PC-9 (cell line): ENCODE measurements around the gene TCIRG1. TPM values are rescaled to one million over a fixed set of nuclear protein-coding genes. Genes with fewer than 3 reads are reported as not detected.
A peak's percentile ranks its signal among the peaks of the same experiment; 100 is the strongest.

Experiments used
- BruUV-seq: library from RNA; stranded (reverse); fragments of 400-500 nt; replicated peaks from 2 replicates; lab custom pipeline; 2021; lab: Mats Ljungman, UMichigan
- CTCF ChIA-PET: fragments of 300-600 bp; sonication (Branson Sonifier 250); formaldehyde crosslinking; loops from one replicate; lab custom pipeline; 2022; ENCODE audit warnings: antibody characterized with exemption; lab: Charles Lee
- POLR2A ChIA-PET: fragments of 300-600 bp; sonication (Branson Sonifier 250); formaldehyde crosslinking; loops from one replicate; lab custom pipeline; 2022; ENCODE audit warnings: antibody characterized with exemption; ENCODE audit not compliant: unreplicated experiment; lab: Charles Lee
- DNase-seq, 2 experiments: peaks; one replicate each; pipeline versions ENCODE4 v3.0.0 to v3.0.0-alpha.2; 2015 to 2022; ENCODE audit warnings: mixed read lengths in 1 of 2
- H2AFZ ChIP-seq: fragments of 200-600 bp; sonication (generic); 2 replicates; pipeline ENCODE4 v1.8.1; 2017; ENCODE audit warnings: antibody characterized with exemption
- H3F3A ChIP-seq: fragments of 200-600 bp; sonication (generic); 2 replicates; pipeline ENCODE4 v1.8.1; 2017; ENCODE audit warnings: antibody characterized with exemption, mild to moderate bottlenecking, low read depth; ENCODE audit not compliant: insufficient read depth
- H3K27ac ChIP-seq: fragments of 200-600 bp; sonication (generic); 2 replicates; pipeline ENCODE4 v1.6.1; 2016; ENCODE audit warnings: mixed run types
- H3K27me3 ChIP-seq: fragments of 200-600 bp; sonication (generic); 2 replicates; pipeline ENCODE4 v1.6.1; 2016; ENCODE audit warnings: low read depth, mixed run types; ENCODE audit not compliant: insufficient read depth
- H3K36me3 ChIP-seq: fragments of 200-600 bp; sonication (generic); 2 replicates; pipeline ENCODE4 v1.6.1; 2016; ENCODE audit warnings: low read depth, mixed run types
- H3K4me1 ChIP-seq: fragments of 200-600 bp; sonication (generic); replicated peaks from 2 replicates; pipeline ENCODE4 v1.6.1; 2016; ENCODE audit warnings: mixed run types; ENCODE audit not compliant: insufficient read depth
- H3K4me2 ChIP-seq: fragments of 200-600 bp; sonication (generic); 2 replicates; pipeline ENCODE4 v1.6.1; 2017; ENCODE audit warnings: mixed run types
- H3K4me3 ChIP-seq: fragments of 200-600 bp; sonication (generic); 2 replicates; pipeline ENCODE4 v1.6.1; 2016; ENCODE audit warnings: mixed run types
- H3K79me2 ChIP-seq: fragments of 200-600 bp; sonication (generic); 2 replicates; pipeline ENCODE4 v1.6.1; 2017; ENCODE audit warnings: low read depth, mixed run types
- H3K9me2 ChIP-seq: fragments of 200-600 bp; sonication (generic); 2 replicates; pipeline ENCODE4 v1.8.1; 2017; ENCODE audit warnings: mild to moderate bottlenecking; ENCODE audit not compliant: insufficient read depth
- H3K9me3 ChIP-seq: fragments of 200-600 bp; sonication (generic); 2 replicates; pipeline ENCODE4 v1.8.1; 2016; ENCODE audit warnings: low read depth; ENCODE audit not compliant: insufficient read depth
- H4K20me1 ChIP-seq: fragments of 200-600 bp; sonication (generic); 2 replicates; pipeline ENCODE4 v1.8.1; 2017; ENCODE audit not compliant: insufficient read depth
- EZH2 ChIP-seq: fragments of 200-600 bp; sonication (generic); IDR thresholded peaks from 2 replicates; pipeline ENCODE4 v1.8.0; 2017; ENCODE audit warnings: antibody characterized with exemption, low read depth
- intact Hi-C: fragments of 100-400 bp; cut with micrococcal nuclease; formaldehyde crosslinking; loops from one replicate; pipeline ENCODE4 v1.10.0; 2022; ENCODE audit not compliant: unreplicated experiment
- microRNA-seq: library from miRNA; unstranded; fragments of <30 nt; microRNA quantifications from one replicate; pipeline ENCODE4 v1.2.0, GENCODE V29; 2021; ENCODE audit warnings: borderline number of aligned reads, borderline replicate concordance
- total RNA-seq: library from RNA; stranded (reverse); gene quantifications from 2 replicates; pipeline ENCODE4 v1.2.3, GENCODE V29; 2021
- TF ChIP-seq, protein P1 (sequence below): fragments of 200-600 bp; sonication (generic); conservative IDR thresholded peaks from 2 replicates; pipeline ENCODE4 v1.6.1; 2017; ENCODE audit warnings: mixed run types, antibody characterized with exemption, mild to moderate bottlenecking, moderate library complexity

TCIRG1 gene
- total RNA-seq, 1 experiment from 2014 or later = 125 TPM

DNA sequence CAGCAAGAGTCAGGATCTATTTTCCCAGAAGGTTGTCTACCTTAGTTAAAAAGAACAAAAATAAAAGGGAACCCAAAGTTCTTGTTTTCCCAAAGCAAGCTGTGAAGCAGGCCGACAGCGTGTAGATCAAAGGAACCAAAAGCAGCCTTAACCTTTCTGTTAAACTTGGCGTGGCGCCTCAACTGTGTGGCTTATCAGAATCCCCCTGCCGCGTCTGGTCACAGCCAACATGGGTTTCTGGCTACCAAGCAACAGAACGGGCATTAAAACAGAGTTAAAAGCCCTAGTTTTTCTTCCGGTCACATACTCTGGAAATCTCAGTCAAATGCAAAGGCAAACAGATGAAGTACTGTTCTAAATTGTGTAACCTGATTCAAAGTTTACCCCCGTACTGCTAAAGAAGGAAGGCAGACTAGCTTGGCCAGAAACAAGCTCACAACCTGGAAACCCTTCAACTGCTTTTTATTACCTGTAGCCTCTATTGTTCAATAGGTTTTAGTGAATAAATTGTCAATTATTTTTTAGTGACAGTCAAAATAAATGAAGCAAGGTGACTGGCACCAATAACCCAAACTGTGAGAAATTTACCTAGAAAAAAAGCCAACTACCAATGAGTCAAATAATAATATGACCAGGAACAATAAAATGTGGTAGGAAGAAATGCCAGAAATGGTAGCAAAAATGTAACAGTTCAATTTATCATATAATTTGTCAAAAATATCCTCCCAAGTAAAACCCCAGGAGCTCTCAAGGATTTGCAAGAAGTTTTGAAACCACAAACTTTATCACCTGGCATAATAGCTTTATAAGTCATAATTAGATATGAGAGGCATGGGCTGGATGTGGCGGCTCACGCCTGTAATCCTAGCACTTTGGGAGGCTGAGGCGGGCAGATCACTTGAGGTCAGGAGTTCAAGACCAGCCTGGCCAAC is 60.9 kb downstream of the TCIRG1 start:
- H3K4me2 ChIP-seq = no peak overlapping the region
- H3K4me1 ChIP-seq = peaks cover 18% of the 10 kb centered on the region
- DNase-seq = no peak
- no peak for TF ChIP-seq EZH2
- TF ChIP-seq, protein P1, sequence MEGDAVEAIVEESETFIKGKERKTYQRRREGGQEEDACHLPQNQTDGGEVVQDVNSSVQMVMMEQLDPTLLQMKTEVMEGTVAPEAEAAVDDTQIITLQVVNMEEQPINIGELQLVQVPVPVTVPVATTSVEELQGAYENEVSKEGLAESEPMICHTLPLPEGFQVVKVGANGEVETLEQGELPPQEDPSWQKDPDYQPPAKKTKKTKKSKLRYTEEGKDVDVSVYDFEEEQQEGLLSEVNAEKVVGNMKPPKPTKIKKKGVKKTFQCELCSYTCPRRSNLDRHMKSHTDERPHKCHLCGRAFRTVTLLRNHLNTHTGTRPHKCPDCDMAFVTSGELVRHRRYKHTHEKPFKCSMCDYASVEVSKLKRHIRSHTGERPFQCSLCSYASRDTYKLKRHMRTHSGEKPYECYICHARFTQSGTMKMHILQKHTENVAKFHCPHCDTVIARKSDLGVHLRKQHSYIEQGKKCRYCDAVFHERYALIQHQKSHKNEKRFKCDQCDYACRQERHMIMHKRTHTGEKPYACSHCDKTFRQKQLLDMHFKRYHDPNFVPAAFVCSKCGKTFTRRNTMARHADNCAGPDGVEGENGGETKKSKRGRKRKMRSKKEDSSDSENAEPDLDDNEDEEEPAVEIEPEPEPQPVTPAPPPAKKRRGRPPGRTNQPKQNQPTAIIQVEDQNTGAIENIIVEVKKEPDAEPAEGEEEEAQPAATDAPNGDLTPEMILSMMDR = no peak
- H3K36me3 ChIP-seq = peaks cover 13% of the 10 kb centered on the region; the same call in 1 of the 2 replicates
- H2AFZ ChIP-seq = no peak overlapping the region
- peaks cover 92% of the 10 kb centered on the region for H4K20me1 ChIP-seq
- ChIA-PET POLR2A (interaction anchor here (0.6 kb wide), 2 partner anchors 45 to 78 kb away, joined by 3 read pairs; no protein-coding TSS in a partner anchor), CTCF (interaction anchor here (0.8 kb wide), 1 partner anchor 110 kb away, joined by 4 read pairs; no protein-coding TSS in a partner anchor)
- intact Hi-C loops = loop anchor here (10.0 kb wide), 1 partner anchor 55 kb away; no protein-coding TSS in a partner anchor
- H3K79me2 ChIP-seq = peaks cover 97% of the 10 kb centered on the region
- H3K4me3 ChIP-seq = no peak overlapping the region
- H3F3A ChIP-seq = peaks cover 61% of the 10 kb centered on the region
- no peaks in the 10 kb centered on the region for H3K27me3 ChIP-seq
- H3K9me3 ChIP-seq = no peaks in the 10 kb centered on the region
- no peaks in the 10 kb centered on the region for H3K9me2 ChIP-seq
- peak overlapping the region; percentile 39 for H3K27ac ChIP-seq
- no TSS peak for BruUV-seq

Small RNA genes lying within 50 kb of the gene (microRNA-seq; reads per million reads assigned to microRNA genes)
- not detected for gene MIR4691
- gene MIR6753 = not detected
- gene MIR7113 = 3.4 reads per million

Other genes starting within 250 kb of the TCIRG1 start
- gene UNC93B1, start 34.9 kb upstream of the TCIRG1 start, total RNA-seq = 75.5 and 94.4 TPM in 2 replicates
- gene ALDH3B1, start 28.7 kb upstream of the TCIRG1 start, total RNA-seq = 98.1 and 104 TPM in 2 replicates
- 270 and 275 TPM in 2 replicates for gene NDUFS8, start 8.3 kb upstream of the TCIRG1 start, total RNA-seq
- gene CHKA, start 82.4 kb downstream of the TCIRG1 start, total RNA-seq = 84.2 and 90.5 TPM in 2 replicates
- 36.4 and 45.7 TPM in 2 replicates for gene KMT5B, start 174.3 kb downstream of the TCIRG1 start, total RNA-seq
- 27.2 and 37.7 TPM in 2 replicates for gene C11orf24, start 232.9 kb downstream of the TCIRG1 start, total RNA-seq